Motor neuron (in vitro differentiated cells): ENCODE results near the gene CTIF. TPM values are rescaled to one million over a fixed set of nuclear protein-coding genes. Genes with fewer than 3 reads are reported as not detected.
"Not testable (repeated sequence)": the region's sequence is repeated elsewhere in the genome, so short reads cannot be mapped to it uniquely, and the experiment has no call there.

Experiments used
- ATAC-seq, 8 experiments: fragments of 200-7000 bp; cut with Tn5 transposase; replicated peaks in 6 of 8; 2 replicates each; pipeline ENCODE4 v1.8.0; 2021; ENCODE audit warnings: mild to moderate bottlenecking in 8 of 8, moderate library complexity in 8 of 8
- H3K27ac ChIP-seq, 2 donors: fragments of 250-450 bp; sonication (Bioruptor Pico); 2 replicates each; pipeline ENCODE4 v1.9.0; 2021; ENCODE audit warnings: antibody characterized with exemption in 2 of 2, mild to moderate bottlenecking in 2 of 2, moderate library complexity in 1 of 2
- H3K4me1 ChIP-seq, 2 donors: fragments of 250-450 bp; sonication (Bioruptor Pico); replicated peaks in 1 of 2; 2 replicates each; pipeline ENCODE4 v1.6.1; 2021; ENCODE audit warnings: antibody characterized with exemption in 2 of 2, mild to moderate bottlenecking in 2 of 2, moderate library complexity in 1 of 2
- H3K4me3 ChIP-seq, 5 donors: fragments of 250-450 bp; sonication (Bioruptor Pico); 2 replicates each; pipeline ENCODE4 v1.9.0; 2021; ENCODE audit warnings: antibody characterized with exemption in 5 of 5, mild to moderate bottlenecking in 5 of 5, moderate library complexity in 4 of 5
- WGBS, 10 experiments: fragments of 450-650 bp; shearing (Covaris generic); methylation state at CpG; one replicate each; pipeline ENCODE4 v1.0.0; 2022; 5-methylcytosine and 5-hydroxymethylcytosine counted together
- in situ Hi-C, 9 experiments: fragments of 400-800 bp; cut with MboI; loops; one replicate each; pipeline ENCODE4 v1.15.0; 2021; ENCODE audit warnings: low sequenced_read_pairs in 9 of 9, low pct_unique_long_range_greater_than_20kb in 2 of 9; ENCODE audit not compliant: unreplicated experiment in 9 of 9
- total RNA-seq, 8 experiments: library from RNA; unstranded; fragments of 300-600 nt; gene quantifications; 2 replicates each; pipeline versions ENCODE4 v1.2.3 to v1.2.4, GENCODE V29; 2022

The CTIF gene
- total RNA-seq, 8 experiments from 2014 or later, result 17.8 to 85.9 (median 59.8) TPM

DNA sequence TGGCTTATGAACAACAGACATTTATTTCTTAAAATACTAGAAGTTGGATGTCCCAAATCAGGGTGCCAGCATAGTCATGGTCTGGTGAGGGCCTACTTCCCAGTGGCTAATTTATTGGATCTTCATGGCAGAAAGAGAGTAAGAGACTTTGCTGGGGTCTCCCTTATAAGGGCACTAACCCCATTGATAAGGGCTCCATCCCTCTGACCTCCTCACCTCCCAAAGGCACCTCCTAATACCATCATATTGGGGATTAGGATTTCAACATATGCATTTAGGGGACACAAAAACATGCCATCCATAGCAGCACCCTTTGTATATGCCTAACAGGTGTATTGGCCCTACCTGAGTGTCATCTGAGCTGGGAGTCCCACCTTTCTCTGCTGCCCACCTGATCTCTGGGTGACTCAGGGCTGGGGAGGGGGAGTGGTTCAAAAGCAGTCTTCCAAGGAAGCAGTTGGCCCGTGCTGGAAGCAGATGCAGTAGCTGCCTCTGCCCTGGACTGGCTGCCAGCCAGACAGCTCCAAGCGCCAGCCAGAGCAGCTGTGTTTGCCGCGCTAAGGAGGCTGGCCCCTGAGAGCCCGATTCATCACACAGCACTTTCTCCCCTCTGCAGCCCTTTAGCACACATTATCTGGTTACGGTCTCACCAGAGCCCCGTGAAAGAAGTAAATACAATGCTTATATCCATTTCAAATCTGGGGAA lies 327.4 kb downstream of the CTIF start:
- Histone ChIP-seq H3K27ac (no peak overlapping the region), H3K4me3 (no peak overlapping the region), H3K4me1 (peaks cover 23 to 24% of the 10 kb centered on the region in 2 donors)
- in situ Hi-C loops, result no loop called here
- ATAC-seq, result peak in 4 of 8 experiments; percentile 7 to 62 (median 50)
- WGBS, 10 experiments, result 0 to 100% (median 91%) methylated on average over 1 to 6 of the region's 7 CpGs; no CpG with 5 or more reads in 5 of the 10 experiments

DNA sequence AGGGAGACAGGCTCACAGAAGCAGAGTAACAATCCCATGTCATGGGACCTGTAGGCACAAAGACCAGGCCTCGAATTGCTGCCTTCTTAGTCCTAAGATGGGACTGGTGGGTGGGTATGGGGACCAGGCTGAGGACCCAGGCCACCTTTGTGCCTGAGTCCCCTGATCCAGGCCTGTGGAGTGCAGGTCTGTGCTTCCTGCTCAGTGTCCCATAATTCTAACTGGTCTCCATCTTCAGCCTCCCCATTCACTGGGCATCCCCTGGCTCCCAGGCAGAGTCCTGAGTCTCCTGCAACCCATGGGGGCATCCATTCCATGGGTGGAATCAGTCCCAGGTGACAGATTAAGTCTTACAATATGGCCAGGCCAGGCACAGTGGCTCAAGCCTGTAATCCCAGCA lies 328.0 kb downstream of the CTIF start:
- in situ Hi-C loops, result no loop called here
- 40 to 80% (median 55%) methylated on average over 1 of the region's 1 CpG; no CpG with 5 or more reads in 6 of the 10 experiments for WGBS, 10 experiments
- ATAC-seq, result no peak
- no peak overlapping the region for H3K4me3 ChIP-seq
- H3K27ac ChIP-seq, result no peak overlapping the region
- H3K4me1 ChIP-seq, result peaks cover 17% of the 10 kb centered on the region in 2 donors

DNA sequence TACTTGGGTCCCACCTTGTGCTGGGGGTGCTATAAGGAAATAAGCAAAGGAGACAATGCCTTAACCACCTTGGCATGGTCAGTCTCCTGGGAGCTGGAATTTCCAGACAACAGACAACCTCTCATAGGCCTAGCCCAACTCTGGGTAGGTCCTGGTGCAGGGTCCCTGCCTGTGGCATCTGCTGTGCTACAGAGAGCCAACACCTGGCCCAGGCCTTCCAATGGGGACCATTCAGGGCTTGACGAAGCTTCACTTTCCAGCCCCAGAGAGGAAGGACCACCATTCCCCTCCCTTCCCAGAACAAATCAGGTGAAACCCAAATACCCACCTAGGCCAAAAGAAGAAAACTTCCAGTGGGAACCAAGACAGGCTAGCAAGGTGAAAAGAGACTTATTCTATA lies 329.1 kb downstream of the CTIF start:
- Histone ChIP-seq H3K4me3 (no peak overlapping the region), H3K4me1 (peaks cover 5 to 6% of the 10 kb centered on the region in 2 donors), H3K27ac (no peak overlapping the region)
- ATAC-seq, result no peak
- in situ Hi-C loops, result no loop called here
- WGBS, 10 experiments, result 80 to 100% (median 100%) methylated on average over 1 of the region's 1 CpG; no CpG with 5 or more reads in 7 of the 10 experiments

DNA sequence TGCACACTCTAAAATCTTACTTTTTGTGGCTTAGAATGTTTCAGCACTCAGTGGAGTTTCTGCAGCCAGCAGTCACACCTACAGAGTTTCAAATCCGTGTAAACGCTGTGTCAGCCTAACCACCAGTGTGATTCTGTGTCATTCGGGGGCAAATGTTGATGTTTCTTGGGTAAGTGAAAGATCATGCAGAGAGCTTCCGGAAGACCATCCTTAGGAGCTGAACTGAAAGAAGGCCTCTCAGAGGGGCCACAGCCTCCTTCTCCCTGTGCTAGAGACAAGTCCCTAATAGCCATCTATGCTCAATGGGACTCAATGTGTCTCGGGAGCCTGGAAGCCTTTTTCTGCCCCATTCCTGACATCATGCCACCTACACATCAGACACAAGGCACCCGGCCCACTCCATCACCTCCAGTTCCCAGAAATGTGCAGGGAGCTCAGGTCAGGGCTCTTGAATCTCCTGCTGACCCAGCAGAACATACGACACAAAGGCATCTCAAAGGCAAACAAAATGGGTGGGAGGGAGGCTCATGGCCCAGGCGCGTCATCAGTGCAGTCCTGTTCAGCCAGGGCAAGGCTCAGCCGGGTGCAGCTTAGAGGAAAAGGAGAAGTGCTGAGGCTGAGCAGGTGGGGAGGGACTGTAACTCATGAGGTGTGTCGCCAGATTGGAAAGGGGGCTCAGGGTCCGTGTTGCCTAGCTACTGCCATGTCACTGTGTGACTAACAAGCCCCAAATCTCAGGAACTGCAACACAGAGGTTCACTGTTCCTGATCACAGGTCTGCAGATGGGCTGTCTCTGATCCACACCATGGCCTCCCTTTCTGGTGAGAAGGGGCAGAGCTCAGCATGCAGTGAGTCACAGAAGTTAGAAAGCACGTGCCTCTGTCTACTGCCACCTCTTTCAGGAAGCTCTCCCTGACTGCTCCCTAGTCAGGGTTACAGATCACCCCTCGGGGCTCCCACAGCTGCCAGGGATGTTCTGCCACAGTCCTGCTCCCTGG lies 329.9 kb downstream of the CTIF start:
- H3K4me1 ChIP-seq, result peaks cover 5% of the 10 kb centered on the region in 2 donors
- ATAC-seq, result peak in 5 of 8 experiments; percentile 51 to 81 (median 59)
- WGBS, 10 experiments, result 65 to 96% (median 80%) methylated on average over 2 to 10 of the region's 14 CpGs; no CpG with 5 or more reads in 3 of the 10 experiments
- in situ Hi-C loops, result no loop called here
- H3K27ac ChIP-seq, result no peak overlapping the region
- no peak overlapping the region for H3K4me3 ChIP-seq

DNA sequence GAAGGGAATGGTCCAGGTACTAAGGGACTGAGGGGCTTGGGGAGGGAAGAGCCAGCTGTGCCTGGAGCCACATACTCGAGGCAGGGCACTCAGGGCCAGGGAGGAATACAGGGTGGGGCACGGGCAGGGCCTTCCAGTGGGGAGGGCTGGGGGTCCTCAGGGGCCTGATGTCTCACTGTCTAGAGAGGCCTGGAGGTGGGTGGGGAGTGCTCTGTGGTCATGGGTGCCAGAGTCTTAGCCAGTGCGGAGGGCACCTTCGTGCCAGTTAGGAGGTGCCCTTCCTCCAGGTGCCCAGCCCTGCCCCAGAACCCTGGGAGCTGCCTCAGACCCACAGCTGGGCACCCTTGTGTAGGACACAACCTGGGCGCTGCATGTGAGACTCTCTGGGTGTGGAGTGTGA lies 330.8 kb downstream of the CTIF start:
- Histone ChIP-seq H3K4me1 (peaks cover 5% of the 10 kb centered on the region in 2 donors), H3K4me3 (no peak overlapping the region), H3K27ac (no peak overlapping the region)
- in situ Hi-C loops, result no loop called here
- no CpG with 5 or more reads among the region's 5 CpGs for WGBS, 10 experiments
- ATAC-seq, result no peak

DNA sequence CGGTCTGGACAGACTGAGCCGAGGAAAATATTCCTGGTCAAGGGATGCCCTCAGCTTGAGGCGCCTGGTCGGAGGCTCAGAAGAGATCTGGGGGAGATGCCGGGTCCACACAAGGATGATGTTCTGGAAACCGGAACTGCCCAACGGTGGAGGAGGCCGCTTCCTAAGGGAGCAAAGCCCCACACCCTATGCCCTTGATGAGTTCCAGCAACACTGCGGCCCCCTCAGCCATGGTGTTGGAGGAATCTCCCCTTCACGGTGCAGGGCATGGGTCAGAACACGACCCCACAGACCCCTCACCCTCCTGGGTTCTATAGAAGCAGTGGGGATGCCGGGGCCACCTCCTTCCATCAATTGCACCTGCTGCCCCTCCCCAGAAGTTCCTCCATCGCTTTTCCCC lies 332.1 kb downstream of the CTIF start:
- 85% methylated on average over 4 of the region's 13 CpGs; no CpG with 5 or more reads in 9 of the 10 experiments for WGBS, 10 experiments
- H3K4me3 ChIP-seq, H3K4me1 ChIP-seq, H3K27ac ChIP-seq, in situ Hi-C loops, ATAC-seq: not testable (repeated sequence)

DNA sequence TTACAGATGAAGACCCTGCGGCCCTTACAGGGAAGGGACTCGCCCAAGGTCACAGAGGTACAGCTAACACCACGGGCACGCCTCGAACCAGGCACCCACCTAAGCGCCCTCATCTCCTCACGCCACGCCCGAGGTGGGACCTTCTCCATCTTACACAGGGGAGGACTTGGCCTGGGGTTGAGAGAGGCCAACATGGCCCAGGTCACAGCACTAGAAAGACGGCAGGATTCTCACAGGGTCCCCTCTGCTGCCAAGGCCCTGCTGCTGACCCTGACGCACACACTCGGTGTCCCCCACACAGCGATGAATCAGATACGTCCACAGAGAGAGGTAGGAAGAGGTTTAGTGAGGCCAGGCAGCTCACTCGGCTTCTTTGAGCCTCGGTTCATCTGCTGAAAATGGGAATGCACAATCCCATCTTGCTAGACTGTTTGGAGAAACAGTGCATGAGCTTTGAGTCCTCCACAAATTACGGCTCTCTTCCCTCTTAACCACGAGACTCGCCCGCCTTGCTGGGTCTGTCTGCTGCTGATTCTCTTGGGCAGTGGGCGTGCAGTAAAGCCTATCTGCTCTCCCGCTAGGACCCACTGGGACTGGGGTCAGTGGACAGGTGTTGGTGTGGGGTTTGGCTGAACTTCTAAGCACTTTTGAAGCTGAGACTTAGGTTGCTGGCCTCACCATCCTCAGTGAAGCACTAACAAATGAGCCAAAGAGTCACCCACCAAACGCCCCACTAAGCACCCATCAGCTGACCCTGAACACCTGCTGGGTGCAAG lies 332.7 kb downstream of the CTIF start:
- in situ Hi-C loops, result no loop called here
- Histone ChIP-seq H3K4me1 (peaks cover 5 to 11% of the 10 kb centered on the region in 2 donors), H3K27ac (no peak overlapping the region), H3K4me3 (no peak overlapping the region)
- 80 to 100% (median 92%) methylated on average over 1 to 11 of the region's 23 CpGs; no CpG with 5 or more reads in 5 of the 10 experiments for WGBS, 10 experiments
- ATAC-seq, result no peak

DNA sequence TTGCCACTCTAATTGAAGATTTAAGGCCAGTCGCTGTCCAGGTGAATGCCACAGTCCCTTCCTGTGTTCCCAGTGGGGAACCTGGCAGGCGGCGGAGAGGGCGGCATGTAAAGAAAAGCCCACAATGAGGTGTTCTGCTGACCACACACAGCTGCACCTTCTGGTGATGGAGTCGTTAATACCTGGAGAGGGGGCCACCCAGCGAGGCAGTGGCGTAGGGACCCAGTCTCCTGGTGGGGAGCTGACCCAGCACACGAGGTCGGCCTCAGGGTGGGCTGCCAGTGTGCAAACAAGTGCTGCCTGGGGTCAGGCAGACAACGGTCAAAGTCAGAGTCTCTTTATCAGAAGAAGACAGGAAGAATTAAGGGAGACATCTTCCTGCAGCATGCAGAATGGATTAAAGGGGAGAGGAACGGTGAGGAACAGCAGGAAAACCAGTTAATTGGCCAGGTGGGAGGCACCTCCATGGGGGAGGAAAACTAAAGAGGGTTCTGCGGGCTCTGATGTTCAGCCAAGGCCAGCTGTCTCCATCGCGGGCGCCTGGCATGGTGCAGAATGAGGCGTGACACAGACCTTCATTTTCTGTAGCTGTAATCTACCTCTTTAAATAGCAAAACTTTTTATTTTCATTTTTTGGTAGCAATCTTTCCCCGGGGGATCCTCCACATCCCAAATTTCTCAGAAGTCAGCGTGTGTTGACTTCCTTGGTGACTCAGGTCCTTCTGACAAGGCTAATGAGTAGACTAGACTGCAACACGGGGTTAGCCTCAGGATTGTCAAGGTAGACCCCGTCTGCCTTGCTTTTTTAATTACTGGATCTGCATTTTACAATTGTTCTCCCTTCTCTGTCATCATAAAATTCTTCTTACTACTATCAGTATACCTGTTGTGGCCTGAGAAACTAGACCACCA lies 333.7 kb downstream of the CTIF start:
- Histone ChIP-seq H3K4me1 (peaks cover 5 to 11% of the 10 kb centered on the region in 2 donors), H3K27ac (no peak overlapping the region), H3K4me3 (no peak overlapping the region)
- ATAC-seq, result no peak
- in situ Hi-C loops, result no loop called here
- 51 to 93% (median 81%) methylated on average over 1 to 16 of the region's 20 CpGs for WGBS, 10 experiments

DNA sequence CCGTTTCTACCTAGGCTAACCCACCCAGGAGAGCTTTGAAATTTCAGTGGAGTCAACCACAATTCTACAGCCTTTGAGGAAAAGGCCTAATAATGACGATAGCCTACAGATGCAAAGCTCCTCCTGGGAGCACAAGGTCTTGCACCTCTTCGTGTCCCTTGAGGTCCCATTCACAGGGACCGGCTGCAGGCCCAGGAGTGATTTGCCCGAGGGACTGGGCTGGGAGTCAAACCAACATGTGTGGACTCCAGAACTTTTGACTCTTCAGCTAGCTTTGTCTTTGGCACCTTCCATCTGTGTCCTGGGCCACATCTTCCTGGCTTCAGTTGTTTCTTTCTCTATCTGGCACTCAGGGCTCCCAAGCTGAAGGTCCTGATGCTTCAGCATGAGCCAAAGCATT lies 335.4 kb downstream of the CTIF start:
- ATAC-seq, result no peak
- H3K4me1 ChIP-seq, result peaks cover 0 to 10% of the 10 kb centered on the region in 2 donors
- no peak overlapping the region for H3K4me3 ChIP-seq
- in situ Hi-C loops, result no loop called here
- 83 to 100% (median 94%) methylated on average over 1 to 5 of the region's 5 CpGs; no CpG with 5 or more reads in 4 of the 10 experiments for WGBS, 10 experiments
- H3K27ac ChIP-seq, result no peak overlapping the region

DNA sequence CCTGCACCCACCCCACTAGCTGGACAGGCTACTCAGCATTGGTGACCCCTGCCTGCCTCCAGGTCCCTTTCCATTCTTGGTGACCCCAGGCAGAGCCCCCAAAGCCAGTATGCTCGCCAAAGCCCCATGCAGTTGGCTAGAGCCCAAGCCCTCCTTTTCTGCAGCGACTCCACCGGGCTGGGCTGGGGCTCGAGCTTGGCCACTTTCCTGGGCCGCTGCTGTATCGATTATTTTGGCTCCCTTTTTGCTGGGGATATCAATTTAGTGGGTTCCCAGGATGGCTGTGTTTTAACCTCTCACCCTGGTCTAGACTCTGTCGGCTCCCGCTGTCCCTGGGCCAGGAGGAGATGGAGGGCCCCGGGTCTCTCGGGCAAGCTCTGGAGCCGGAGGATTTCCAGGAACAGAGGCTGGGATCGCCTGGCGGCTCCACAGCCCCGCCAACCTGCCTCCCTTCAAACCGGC lies 335.9 kb downstream of the CTIF start:
- no peak for ATAC-seq
- Histone ChIP-seq H3K4me1 (peaks cover 0 to 10% of the 10 kb centered on the region in 2 donors), H3K4me3 (no peak overlapping the region), H3K27ac (no peak overlapping the region)
- in situ Hi-C loops, result no loop called here
- WGBS, 10 experiments, result 80 to 100% (median 93%) methylated on average over 2 to 3 of the region's 15 CpGs; no CpG with 5 or more reads in 7 of the 10 experiments

DNA sequence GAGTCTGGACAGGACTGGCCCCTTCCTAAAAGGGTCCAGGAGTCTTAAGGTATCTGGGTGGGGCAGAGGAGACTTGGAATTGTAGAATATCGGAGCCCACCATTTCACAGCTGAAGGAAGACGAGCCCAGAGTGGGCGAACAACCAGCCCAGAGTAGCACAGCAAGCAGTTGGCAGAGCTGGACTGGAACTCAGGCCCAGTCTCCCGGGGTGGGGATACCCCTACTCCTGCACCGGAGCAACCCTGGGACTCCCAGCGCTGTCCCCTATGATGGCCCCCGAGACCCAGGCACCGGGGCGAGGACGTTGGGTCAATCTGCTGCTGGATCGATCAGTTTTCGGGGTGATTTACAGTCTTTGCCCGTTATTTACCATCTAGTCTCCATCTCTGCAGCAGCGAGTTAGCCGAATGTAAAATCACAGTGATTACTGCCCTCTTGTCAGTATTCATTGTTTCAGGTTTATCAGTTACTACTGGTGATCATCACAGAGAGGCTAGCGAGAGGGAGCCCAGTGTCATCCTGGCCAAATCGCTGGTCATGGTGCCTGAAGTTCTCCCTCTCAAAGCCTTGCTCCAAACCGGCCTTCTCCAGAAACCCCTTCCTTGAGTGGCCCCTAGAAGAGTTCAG lies 336.6 kb downstream of the CTIF start:
- Histone ChIP-seq H3K4me1 (peaks cover 0 to 10% of the 10 kb centered on the region in 2 donors), H3K4me3 (no peak overlapping the region), H3K27ac (peak overlapping the region in 1 of 2 donors; percentile 5)
- in situ Hi-C loops, result no loop called here
- WGBS, 10 experiments, result 80 to 100% (median 98%) methylated on average over 1 to 10 of the region's 18 CpGs; no CpG with 5 or more reads in 3 of the 10 experiments
- ATAC-seq, result no peak
